GM19023 (cell line): Measurements from ENCODE around the gene C1orf94.
"Not testable (repeated sequence)": the region's sequence is repeated elsewhere in the genome, so short reads cannot be mapped to it uniquely, and the experiment has no call there.

Experiments used
- ATAC-seq: cut with Tn5 transposase; IDR thresholded peaks from one replicate; pipeline ENCODE4 v1.9.1; 2021; ENCODE audit warnings: mild to moderate bottlenecking, moderate library complexity; ENCODE audit not compliant: unreplicated experiment

Gene C1orf94

DNA sequence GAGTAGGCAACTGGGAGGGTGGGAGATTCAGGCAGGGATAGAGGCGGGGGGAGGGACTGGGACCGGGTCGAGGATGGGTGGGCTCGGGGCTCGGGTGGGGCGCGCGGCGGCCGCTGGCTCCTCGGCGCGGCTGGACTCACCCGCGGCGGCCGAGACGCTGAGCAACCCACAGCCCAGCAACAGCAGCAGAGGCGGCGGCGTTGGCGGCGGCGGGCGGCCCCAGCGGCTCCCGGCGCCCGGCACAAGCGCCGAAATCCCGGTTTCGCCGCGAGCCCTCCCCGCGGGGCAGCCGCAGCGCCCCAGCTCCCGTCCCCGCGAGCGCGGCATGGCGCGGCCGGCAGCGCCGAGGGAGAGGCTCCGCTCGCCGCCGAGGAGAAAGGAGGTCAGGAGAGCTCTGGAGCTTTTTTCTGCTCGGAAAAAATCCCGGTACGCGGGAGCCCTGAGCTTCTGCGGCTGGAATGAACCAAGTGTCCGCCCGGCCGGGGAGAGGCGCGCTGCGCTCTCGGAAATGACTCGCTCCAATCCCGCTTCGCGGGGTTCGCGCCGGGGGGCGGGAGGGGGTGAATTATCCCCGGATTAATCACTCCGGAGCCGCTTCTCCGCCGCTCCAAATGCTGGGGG, 11.8 kb upstream of the C1orf94 start, which contains the start of gene CSMD2:
Gene CSMD2, minus strand, starts transcription at position 460 of the 621 bp plus-strand sequence. Its CDS starts 133 bp downstream, at position 327.
- no peak for ATAC-seq

GRCh38 chr1:34165422-34165921, 11.2 kb upstream of the C1orf94 start:
- ATAC-seq: no peak

DNA sequence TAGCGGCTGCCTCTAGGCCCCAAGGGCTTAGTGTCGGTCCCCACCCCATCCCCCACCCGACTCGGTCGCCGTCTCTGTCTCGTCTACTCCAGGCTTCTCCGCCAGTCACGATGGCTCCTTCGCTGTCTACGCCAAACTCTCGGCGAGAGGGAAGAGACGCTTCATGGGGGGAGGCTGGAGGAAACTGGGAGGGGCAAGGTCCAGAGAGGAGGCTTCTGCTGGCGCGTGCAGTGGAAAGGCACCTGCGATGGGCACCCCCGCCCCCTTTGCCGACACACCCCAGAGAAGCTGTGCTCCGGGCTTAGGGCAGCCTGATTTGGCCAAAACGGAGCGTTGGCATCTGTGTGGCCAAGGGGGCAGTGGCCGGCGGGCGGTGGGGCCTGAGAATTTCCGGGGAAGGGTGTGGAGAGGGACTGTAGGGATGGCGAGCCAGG, 10.5 kb upstream of the C1orf94 start:
- no peak for ATAC-seq

DNA sequence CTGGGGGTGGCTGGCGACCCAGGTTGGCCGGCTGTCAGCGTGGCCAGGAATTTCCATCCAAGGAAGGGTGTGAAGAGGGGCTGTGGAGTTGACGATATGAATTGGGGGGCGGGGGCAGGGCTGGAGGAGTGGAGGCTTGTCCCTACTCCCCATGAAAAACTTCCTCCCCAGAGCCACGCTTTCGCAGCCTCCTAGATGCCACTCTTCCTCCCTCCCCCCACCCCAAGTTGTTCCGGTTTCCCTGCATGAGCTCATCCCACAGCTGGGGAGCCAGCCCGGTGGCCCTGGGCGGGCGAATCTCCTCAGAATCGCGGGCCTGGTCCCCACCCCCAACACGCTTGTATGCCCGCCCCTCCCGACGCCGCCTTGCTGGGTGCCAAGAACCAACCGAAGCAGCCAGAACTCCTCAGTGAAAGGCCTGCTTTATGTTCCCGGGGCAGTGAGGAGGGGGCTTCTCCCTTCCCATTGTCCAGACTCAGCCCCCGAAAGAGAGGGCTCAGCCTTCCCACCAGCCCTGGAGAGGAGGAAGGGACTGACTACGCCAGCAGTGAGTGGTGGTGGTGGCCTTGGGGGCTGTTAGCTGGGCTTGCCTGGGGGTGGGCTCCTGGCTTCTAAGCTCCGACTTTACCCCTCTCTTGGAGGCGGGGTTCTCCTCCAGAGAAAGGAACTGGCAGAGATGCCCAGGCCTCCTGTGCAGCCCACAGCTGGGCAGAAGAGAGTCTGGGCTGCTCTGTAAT, 9.9 kb upstream of the C1orf94 start:
- ATAC-seq: no peak

- ATAC-seq: no peak
Measured at GRCh38 chr1:34167389-34167788, 9.3 kb upstream of the C1orf94 start.

- no peak for ATAC-seq
Measured at GRCh38 chr1:34175744-34176143, 963 bp upstream of the C1orf94 start.

- ATAC-seq: no peak
Measured at GRCh38 chr1:34178072-34178471, 1.4 kb downstream of the C1orf94 start.

- ATAC-seq: not testable (repeated sequence)
Measured at GRCh38 chr1:34183381-34183780, 6.7 kb downstream of the C1orf94 start.

GRCh38 chr1:34186741-34187494, 10.2 kb downstream of the C1orf94 start:
- ATAC-seq: no peak

DNA sequence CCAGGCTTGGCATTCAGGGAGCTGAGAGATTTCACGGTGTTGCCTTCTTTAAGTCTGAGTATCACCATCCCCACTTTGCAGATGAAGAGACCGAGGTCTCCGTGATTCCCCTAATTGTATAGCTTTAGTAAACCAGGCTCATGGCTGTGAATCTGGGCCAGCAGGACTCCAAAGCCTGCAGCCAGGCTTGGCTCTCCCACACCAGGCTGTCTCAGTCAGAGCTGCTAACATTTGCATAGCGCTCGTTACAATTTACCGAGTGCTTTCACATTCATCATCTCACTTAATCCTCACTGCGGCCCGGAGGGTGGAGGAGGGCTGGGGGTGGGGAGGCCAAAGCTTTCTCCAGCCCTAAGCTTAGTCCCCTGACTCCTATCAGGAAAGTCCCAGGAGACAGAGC, 11.7 kb downstream of the C1orf94 start:
- no peak for ATAC-seq

GRCh38 chr1:34188985-34189384, 12.3 kb downstream of the C1orf94 start:
- ATAC-seq: no peak

- no peak for ATAC-seq
Measured at GRCh38 chr1:34190692-34191091, 14.0 kb downstream of the C1orf94 start.

- ATAC-seq: no peak
Measured at GRCh38 chr1:34192621-34193020, 15.9 kb downstream of the C1orf94 start.

- ATAC-seq: no peak
Measured at GRCh38 chr1:34199927-34200326, 23.2 kb downstream of the C1orf94 start.

- no peak for ATAC-seq
Measured at GRCh38 chr1:34212673-34213072, 36.0 kb downstream of the C1orf94 start.

DNA sequence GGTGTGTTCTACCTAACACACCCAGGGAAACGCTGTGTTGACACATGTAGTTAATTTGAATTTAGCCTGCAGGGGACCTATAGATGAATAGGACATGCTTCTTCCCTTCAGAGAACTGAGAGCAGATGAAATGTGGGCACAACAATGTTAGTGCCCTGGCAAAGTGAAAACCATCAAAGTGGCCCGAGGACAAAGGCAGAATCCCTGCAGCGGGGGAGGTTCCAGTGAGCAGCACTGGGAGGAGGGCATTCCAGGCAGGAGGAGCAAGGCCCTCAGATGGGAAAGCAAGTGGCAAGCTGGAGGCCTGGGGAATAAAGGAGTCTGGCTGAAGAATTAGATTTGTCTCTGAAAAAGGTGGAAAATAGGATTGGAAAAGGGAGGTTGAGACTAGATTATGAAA, 37.2 kb downstream of the C1orf94 start:
- ATAC-seq: no peak

DNA sequence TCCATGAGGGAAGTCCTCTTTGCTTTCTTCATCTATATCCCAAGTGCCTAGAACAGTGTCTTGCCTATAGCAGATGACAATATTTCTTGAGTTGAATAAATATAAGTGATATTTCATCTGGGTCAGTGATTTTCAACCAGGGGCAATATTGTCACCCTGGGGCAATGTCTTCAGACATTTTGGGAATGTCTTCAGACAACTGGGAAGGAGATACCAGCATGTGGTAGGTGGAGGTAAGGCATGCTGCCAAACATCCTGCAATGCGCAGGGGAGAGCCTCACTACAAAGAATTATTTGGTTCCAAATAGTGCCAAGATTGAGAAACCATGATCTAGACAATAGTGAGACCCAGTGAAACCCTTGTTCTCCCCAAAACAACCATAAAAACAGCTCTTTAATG, 54.7 kb downstream of the C1orf94 start:
- no peak for ATAC-seq

- ATAC-seq: no peak
Measured at GRCh38 chr1:34235594-34235993, 58.9 kb downstream of the C1orf94 start.

DNA sequence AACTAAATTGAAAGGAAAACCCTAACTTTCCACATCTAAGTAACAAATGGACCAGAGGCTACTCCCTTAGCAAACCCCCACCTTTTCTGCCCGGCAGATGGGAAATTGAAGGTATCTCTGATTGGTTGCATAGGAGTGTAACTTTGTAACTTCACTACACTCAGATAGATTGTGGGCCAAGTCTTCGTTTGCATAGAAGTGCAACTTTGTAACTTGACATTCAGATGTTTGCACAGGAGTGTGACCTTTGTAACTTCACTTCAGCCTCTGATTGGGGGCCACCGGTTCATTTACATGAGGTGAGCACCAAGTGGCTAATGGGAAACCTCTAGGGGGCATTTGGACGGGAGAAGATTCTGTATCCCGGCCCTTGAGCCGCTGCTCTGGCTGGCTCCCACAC, 59.4 kb downstream of the C1orf94 start:
- ATAC-seq: no peak

GRCh38 chr1:34237151-34237815, 60.6 kb downstream of the C1orf94 start:
- no peak for ATAC-seq

- ATAC-seq: no peak
Measured at GRCh38 chr1:34245967-34246366, 69.3 kb downstream of the C1orf94 start.
